DMS153 treated with DMSO at 0.1 percent for 48 hours (cell line): ENCODE data around the gene ZNF580.

Source experiments
- DNase-seq: peaks from one replicate; lab custom pipeline; 2025; ENCODE audit not compliant: unreplicated experiment; lab: John Stamatoyannopoulos, UW

The ZNF580 gene

DNA sequence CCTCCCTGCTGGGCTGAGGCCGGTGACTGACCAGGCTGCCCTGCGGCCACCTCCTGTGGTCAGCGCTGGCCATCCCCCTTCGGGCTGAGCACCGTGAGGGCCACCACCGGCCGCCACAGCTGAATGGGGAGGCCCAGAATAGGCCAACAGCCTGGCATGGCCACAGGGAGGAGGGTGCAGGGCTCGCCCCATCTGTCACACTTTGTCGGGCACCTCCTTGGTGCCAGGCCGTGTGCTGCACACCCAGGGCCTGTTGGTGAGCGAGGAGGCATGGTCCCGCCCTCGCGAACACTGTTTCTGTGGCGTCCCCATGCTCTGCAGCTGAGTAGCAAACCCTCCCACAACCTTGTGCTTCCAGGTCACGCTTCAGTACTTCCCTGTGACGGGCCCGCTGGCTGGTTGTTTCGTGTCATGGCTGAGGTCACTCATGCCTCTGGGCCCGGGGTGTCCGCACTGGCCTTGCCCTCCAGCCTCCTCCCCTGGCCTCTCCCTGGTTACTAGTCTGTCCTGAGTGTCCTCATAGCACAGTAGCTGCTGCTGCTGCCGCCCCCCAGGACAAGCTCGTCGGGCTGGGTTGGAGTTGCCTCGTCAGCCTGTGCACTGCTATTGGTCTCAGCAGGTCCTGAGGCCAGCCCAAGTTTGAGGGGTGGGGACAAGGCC is 49.4 kb downstream of the ZNF580 start:
- DNase-seq, result no peak

DNA sequence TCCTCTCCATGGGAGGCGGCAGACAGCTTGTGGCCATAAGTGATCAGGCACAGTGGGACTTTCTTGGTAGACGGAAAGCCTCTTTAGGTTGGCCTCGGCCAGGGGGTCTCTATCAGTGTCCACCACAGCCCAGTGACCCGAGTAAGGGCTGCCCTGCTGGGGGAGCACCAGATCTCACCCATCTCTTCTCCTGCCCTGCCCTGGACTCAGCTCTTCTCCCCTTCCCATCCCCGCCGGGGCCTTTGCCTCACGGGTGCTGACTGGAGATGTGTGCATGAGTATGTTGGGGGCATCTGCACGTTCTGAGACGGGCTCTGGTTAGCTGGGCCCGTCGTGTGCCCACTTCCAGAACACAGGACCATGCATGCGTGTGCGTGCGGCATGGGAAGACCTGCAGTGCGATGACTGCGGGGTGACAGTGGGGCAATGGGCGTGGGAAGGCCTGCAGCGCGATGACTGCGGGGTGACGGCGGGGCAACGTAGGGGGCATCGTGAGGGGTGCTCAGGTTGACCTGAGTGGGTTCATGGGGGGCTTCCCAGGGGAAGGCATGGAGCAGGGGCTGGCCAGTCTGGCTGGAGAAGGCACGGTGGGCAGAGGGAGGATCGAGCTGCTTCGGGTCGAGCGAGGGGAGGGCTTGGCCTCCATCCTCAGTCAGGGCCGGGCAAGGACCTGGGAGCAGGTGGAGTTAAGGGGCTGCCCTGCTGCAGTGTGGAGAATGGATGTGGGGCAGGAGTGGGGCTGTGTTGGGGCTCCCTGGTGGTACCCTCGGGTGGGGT is 50.2 kb downstream of the ZNF580 start:
- DNase-seq, result no peak

DNA sequence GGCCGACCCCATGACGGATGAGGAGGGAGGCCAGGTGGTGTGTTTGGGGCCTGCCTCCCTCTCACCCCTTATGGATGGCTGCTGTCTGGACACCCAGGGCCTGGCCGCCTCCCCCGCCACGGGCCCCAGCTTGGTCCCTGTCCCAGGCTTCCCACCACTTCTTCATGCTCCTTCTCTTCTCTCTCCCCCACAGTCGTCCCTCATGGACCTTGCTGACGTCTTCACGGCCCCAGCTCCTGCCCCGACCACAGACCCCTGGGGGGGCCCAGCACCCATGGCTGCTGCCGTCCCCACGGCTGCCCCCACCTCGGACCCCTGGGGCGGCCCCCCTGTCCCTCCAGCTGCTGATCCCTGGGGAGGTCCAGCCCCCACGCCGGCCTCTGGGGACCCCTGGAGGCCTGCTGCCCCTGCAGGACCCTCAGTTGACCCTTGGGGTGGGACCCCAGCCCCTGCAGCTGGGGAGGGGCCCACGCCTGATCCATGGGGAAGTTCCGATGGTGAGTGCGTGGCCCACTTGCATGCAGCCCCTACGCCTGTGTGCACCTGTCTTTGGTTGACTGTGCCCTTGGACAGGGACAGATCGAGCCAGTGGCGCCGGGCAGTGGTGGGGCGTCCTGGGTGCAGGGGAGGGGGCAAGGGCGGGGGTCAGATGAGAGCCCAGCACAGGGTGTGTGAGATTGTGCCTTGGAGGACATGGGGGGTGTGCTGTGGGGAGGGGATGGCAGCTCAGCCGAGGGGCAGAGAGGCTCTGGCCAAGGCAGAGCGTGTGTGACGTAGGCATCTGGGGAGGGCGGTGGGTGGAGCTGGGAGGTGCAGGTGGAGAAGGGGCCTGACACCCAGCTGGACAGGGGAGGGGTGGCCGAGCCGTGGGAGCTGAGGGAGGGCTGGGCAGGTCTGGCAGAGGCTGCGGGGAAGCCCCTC is 51.0 kb downstream of the ZNF580 start:
- no peak for DNase-seq

DNA sequence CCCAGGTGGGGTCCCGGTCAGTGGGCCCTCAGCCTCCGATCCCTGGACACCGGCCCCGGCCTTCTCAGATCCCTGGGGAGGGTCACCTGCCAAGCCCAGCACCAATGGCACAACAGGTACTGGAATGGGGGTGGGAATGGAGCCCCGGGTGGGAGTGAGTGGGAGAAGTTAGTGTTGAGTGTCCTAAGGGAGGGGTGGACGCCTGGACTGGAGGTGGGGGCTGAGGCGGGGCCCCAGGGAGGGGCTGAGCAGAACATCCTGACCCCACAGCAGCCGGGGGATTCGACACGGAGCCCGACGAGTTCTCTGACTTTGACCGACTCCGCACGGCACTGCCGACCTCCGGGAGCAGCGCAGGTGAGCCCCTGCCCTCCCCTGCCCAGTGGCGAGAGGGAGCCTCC is 51.9 kb downstream of the ZNF580 start:
- no peak for DNase-seq
